HG02678 (cell line): ENCODE results near the gene EARS2.
"Not testable (repeated sequence)": the region's sequence is repeated elsewhere in the genome, so short reads cannot be mapped to it uniquely, and the experiment has no call there.

Experiments used
- ATAC-seq: cut with Tn5 transposase; IDR thresholded peaks from one replicate; pipeline ENCODE4 v1.9.1; 2021; ENCODE audit warnings: mild to moderate bottlenecking, moderate library complexity; ENCODE audit not compliant: unreplicated experiment

EARS2 gene

GRCh38 chr16:23570992-23571632, 14.0 kb upstream of the EARS2 start:
- ATAC-seq, result no peak

GRCh38 chr16:23567602-23568001, 10.5 kb upstream of the EARS2 start:
- no peak for ATAC-seq

- ATAC-seq, result no peak
Measured at GRCh38 chr16:23566724-23567123, 9.6 kb upstream of the EARS2 start.

- ATAC-seq, result no peak
Measured at GRCh38 chr16:23564575-23565363, 7.6 kb upstream of the EARS2 start.

GRCh38 chr16:23563186-23563585, 6.0 kb upstream of the EARS2 start:
- ATAC-seq, result no peak

- no peak for ATAC-seq
Measured at GRCh38 chr16:23562505-23562904, 5.4 kb upstream of the EARS2 start.

GRCh38 chr16:23561586-23561985, 4.4 kb upstream of the EARS2 start:
- ATAC-seq, result no peak

GRCh38 chr16:23557779-23558702, 891 bp upstream of the EARS2 start:
- ATAC-seq, result no peak

GRCh38 chr16:23554536-23554935, 2.6 kb downstream of the EARS2 start:
- ATAC-seq, result no peak

GRCh38 chr16:23552161-23552560, 5.0 kb downstream of the EARS2 start:
- no peak for ATAC-seq

GRCh38 chr16:23549938-23550337, 7.2 kb downstream of the EARS2 start:
- ATAC-seq, result no peak

- ATAC-seq, result no peak
Measured at GRCh38 chr16:23544436-23544835, 12.7 kb downstream of the EARS2 start.

- not testable (repeated sequence) for ATAC-seq
Measured at GRCh38 chr16:23540817-23541178, 16.4 kb downstream of the EARS2 start.

GRCh38 chr16:23539984-23540816, 16.9 kb downstream of the EARS2 start:
- no peak for ATAC-seq

- no peak for ATAC-seq
Measured at GRCh38 chr16:23538919-23539278, 18.3 kb downstream of the EARS2 start.

- no peak for ATAC-seq
Measured at GRCh38 chr16:23537390-23537789, 19.8 kb downstream of the EARS2 start.

GRCh38 chr16:23535901-23536300, 21.2 kb downstream of the EARS2 start:
- ATAC-seq, result no peak

GRCh38 chr16:23534868-23535860, 22.0 kb downstream of the EARS2 start:
- ATAC-seq, result no peak

- ATAC-seq, result no peak
Measured at GRCh38 chr16:23532448-23532847, 24.7 kb downstream of the EARS2 start.

- ATAC-seq, result no peak
Measured at GRCh38 chr16:23530062-23530461, 27.1 kb downstream of the EARS2 start.
